Measurements from ENCODE around the gene C2orf72.

GRCh38 chr2:231057590-231057989, 20.3 kb downstream of the C2orf72 start:
- no peak for TF ChIP-seq CTCF (IDR thresholded peaks at IDR 0.05)
- TF ChIP-seq POLR2A (IDR thresholded peaks at IDR 0.05): no peak

All from heart left ventricle (tissue), 13 donors.